Loucy (cell line): ENCODE measurements around the gene VPS35L.

Experiments
- H2AFZ ChIP-seq: fragments of 200-600 bp; sonication (generic); 2 replicates; pipeline ENCODE4 v1.6.0; 2016; ENCODE audit warnings: antibody characterized with exemption, mild to moderate bottlenecking, low read length, moderate library complexity
- H3F3A ChIP-seq: fragments of 200-600 bp; 2 replicates; pipeline ENCODE4 v1.6.0; 2016; ENCODE audit warnings: antibody characterized with exemption, low read depth, mild to moderate bottlenecking
- H3K27me3 ChIP-seq: fragments of 200-600 bp; sonication (generic); 2 replicates; pipeline ENCODE4 v1.6.1; 2014; ENCODE audit warnings: low read length, mild to moderate bottlenecking; ENCODE audit not compliant: insufficient read depth, poor library complexity, severe bottlenecking
- H3K36me3 ChIP-seq: fragments of 200-600 bp; sonication (generic); 2 replicates; pipeline ENCODE4 v1.6.1; 2016; ENCODE audit warnings: low read length; ENCODE audit not compliant: insufficient read depth
- H3K4me1 ChIP-seq: fragments of 200-600 bp; sonication (generic); 2 replicates; pipeline ENCODE4 v1.5.1; 2014; ENCODE audit warnings: low read length, mild to moderate bottlenecking; ENCODE audit not compliant: insufficient read depth, poor library complexity, severe bottlenecking
- H3K4me2 ChIP-seq: fragments of 200-600 bp; sonication (generic); 2 replicates; pipeline ENCODE4 v1.6.0; 2014; ENCODE audit warnings: antibody characterized with exemption, low read length, low read depth, mild to moderate bottlenecking; ENCODE audit not compliant: poor library complexity, severe bottlenecking
- H3K4me3 ChIP-seq: fragments of 200-600 bp; sonication (generic); 2 replicates; pipeline ENCODE4 v1.5.1; 2014; ENCODE audit warnings: low read length, mild to moderate bottlenecking, mixed read lengths; ENCODE audit not compliant: poor library complexity, severe bottlenecking
- H3K79me2 ChIP-seq: fragments of 200-600 bp; sonication (generic); 2 replicates; pipeline ENCODE4 v1.6.1; 2014; ENCODE audit warnings: low read length; ENCODE audit not compliant: insufficient read depth
- H3K9ac ChIP-seq: fragments of 200-600 bp; sonication (generic); 2 replicates; pipeline ENCODE4 v1.6.0; 2014; ENCODE audit warnings: mild to moderate bottlenecking, low read depth, low read length, moderate library complexity; ENCODE audit not compliant: poor library complexity, severe bottlenecking
- H3K9me2 ChIP-seq: fragments of 200-600 bp; sonication (generic); replicated peaks from 2 replicates; pipeline ENCODE4 v1.6.1; 2016; ENCODE audit warnings: low read depth, low read length, mixed read lengths
- H3K9me3 ChIP-seq: fragments of 200-600 bp; sonication (generic); 2 replicates; pipeline ENCODE4 v1.6.1; 2014; ENCODE audit warnings: mild to moderate bottlenecking, antibody characterized with exemption, low read length, low read depth; ENCODE audit not compliant: insufficient read depth
- H4K20me1 ChIP-seq: fragments of 200-600 bp; sonication (generic); 2 replicates; pipeline ENCODE4 v1.6.0; 2014; ENCODE audit warnings: antibody characterized with exemption, low read length, mild to moderate bottlenecking; ENCODE audit not compliant: insufficient read depth, poor library complexity, severe bottlenecking
- CTCF ChIP-seq: fragments of 200-600 bp; sonication (generic); conservative IDR thresholded peaks from 2 replicates; pipeline ENCODE4 v1.5.1; 2014; ENCODE audit warnings: mild to moderate bottlenecking, antibody characterized with exemption, low read length
- EZH2phosphoT487 ChIP-seq: fragments of 200-600 bp; IDR thresholded peaks from 2 replicates; pipeline ENCODE4 v1.6.1; 2018; ENCODE audit warnings: antibody characterized with exemption, mild to moderate bottlenecking, moderate library complexity, borderline replicate concordance

The VPS35L gene

GRCh38 chr16:19524616-19525384 is 30.7 kb upstream of the VPS35L start:
- H3K36me3 ChIP-seq: peaks cover 12% of the 10 kb centered on the region; the same call in 1 of the 2 replicates
- peaks cover 7% of the 10 kb centered on the region for H3K27me3 ChIP-seq
- no peaks in the 10 kb centered on the region for H3F3A ChIP-seq
- peaks cover 69% of the 10 kb centered on the region for H3K79me2 ChIP-seq
- peak overlapping the region; percentile 96 for H3K4me2 ChIP-seq
- peaks cover 50% of the 10 kb centered on the region for H3K4me1 ChIP-seq
- H3K4me3 ChIP-seq: peak overlapping the region; percentile 89
- peaks cover 16% of the 10 kb centered on the region for H4K20me1 ChIP-seq
- TF ChIP-seq CTCF (no peak), EZH2phosphoT487 (no peak)
- H2AFZ ChIP-seq: peak overlapping the region; percentile 84
- H3K9me2 ChIP-seq: no peaks in the 10 kb centered on the region
- peak overlapping the region; percentile 95 for H3K9ac ChIP-seq
- no peaks in the 10 kb centered on the region for H3K9me3 ChIP-seq

GRCh38 chr16:19525385-19525723 is 30.1 kb upstream of the VPS35L start:
- no peak for TF ChIP-seq CTCF
- TF ChIP-seq EZH2phosphoT487: no peak
- Histone ChIP-seq H4K20me1 (peaks cover 10% of the 10 kb centered on the region), H3K9ac (peak overlapping the region; percentile 95), H3K36me3 (peaks cover 16% of the 10 kb centered on the region; the same call in 1 of the 2 replicates), H3F3A (no peaks in the 10 kb centered on the region), H2AFZ (no peak overlapping the region), H3K9me2 (no peaks in the 10 kb centered on the region), H3K4me3 (peak overlapping the region; percentile 89), H3K4me2 (peak overlapping the region; percentile 96), H3K9me3 (no peaks in the 10 kb centered on the region), H3K79me2 (peaks cover 63% of the 10 kb centered on the region), H3K4me1 (peaks cover 45% of the 10 kb centered on the region), H3K27me3 (peaks cover 7% of the 10 kb centered on the region)

GRCh38 chr16:19527161-19527560 is 28.3 kb upstream of the VPS35L start:
- H3F3A ChIP-seq: no peaks in the 10 kb centered on the region
- peak overlapping the region; percentile 89 for H3K4me3 ChIP-seq
- H3K79me2 ChIP-seq: peaks cover 50% of the 10 kb centered on the region
- H4K20me1 ChIP-seq: peaks cover 7% of the 10 kb centered on the region
- H3K27me3 ChIP-seq: peaks cover 7% of the 10 kb centered on the region
- peak overlapping the region; percentile 96 for H3K4me2 ChIP-seq
- H3K9me2 ChIP-seq: no peaks in the 10 kb centered on the region
- peaks cover 41% of the 10 kb centered on the region for H3K4me1 ChIP-seq
- peak overlapping the region; percentile 95 for H3K9ac ChIP-seq
- peaks cover 16% of the 10 kb centered on the region; the same call in 1 of the 2 replicates for H3K36me3 ChIP-seq
- H2AFZ ChIP-seq: no peak overlapping the region
- no peaks in the 10 kb centered on the region for H3K9me3 ChIP-seq
- TF ChIP-seq CTCF: no peak
